CD4-positive, alpha-beta memory T cell (primary cell): Measurements from ENCODE around the gene QSOX1. TPM values are rescaled to one million over a fixed set of nuclear protein-coding genes. Genes with fewer than 3 reads are reported as not detected.
A peak's percentile ranks its signal among the peaks of the same experiment; 100 is the strongest.

Experiments
- CTCF ChIA-PET: fragments of 350-600 bp; sonication (Branson Sonifier 250); formaldehyde crosslinking; loops from one replicate; lab custom pipeline; 2021; ENCODE audit warnings: inconsistent platforms; ENCODE audit not compliant: partially characterized antibody; lab: Charles Lee
- POLR2A ChIA-PET: fragments of 350-600 bp; sonication (Branson Sonifier 250); formaldehyde crosslinking; loops from one replicate; lab custom pipeline; 2021; ENCODE audit not compliant: partially characterized antibody; lab: Charles Lee
- DNase-seq, 5 donors: peaks; one replicate each; pipeline versions ENCODE4 v3.0.0 to v3.0.0-alpha.2; 2020 to 2022; ENCODE audit warnings: mixed read lengths in 1 of 5
- H3K27ac ChIP-seq: one replicate; pipeline ENCODE4 v1.7.0; 2013; ENCODE audit warnings: low read depth, low read length
- H3K27me3 ChIP-seq: 2 replicates; pipeline ENCODE4 v1.7.0; 2013; ENCODE audit warnings: mild to moderate bottlenecking, low read length, moderate library complexity; ENCODE audit not compliant: insufficient read depth
- H3K36me3 ChIP-seq: 2 replicates; pipeline ENCODE4 v1.7.0; 2013; ENCODE audit warnings: mild to moderate bottlenecking, low read length, moderate library complexity; ENCODE audit not compliant: insufficient read depth
- H3K4me1 ChIP-seq: 2 replicates; pipeline ENCODE4 v1.7.0; 2013; ENCODE audit warnings: mild to moderate bottlenecking, low read length, moderate library complexity; ENCODE audit not compliant: insufficient read depth
- H3K4me3 ChIP-seq, 2 donors: one replicate each; pipeline ENCODE4 v1.7.0; 2013; ENCODE audit warnings: low read length in 2 of 2, mild to moderate bottlenecking in 1 of 2
- H3K9me3 ChIP-seq, 2 donors: one replicate each; pipeline ENCODE4 v1.7.0; 2013; ENCODE audit warnings: low read length in 2 of 2, control low read depth in 1 of 2; ENCODE audit not compliant: control insufficient read depth in 1 of 2
- H3K27ac Mint-ChIP-seq, 7 donors: one replicate each; pipeline ENCODE4 v1.8.0; 2020 to 2021; ENCODE audit warnings: mixed read lengths in 7 of 7, mild to moderate bottlenecking in 6 of 7, inconsistent platforms in 3 of 7, moderate library complexity in 3 of 7
- H3K27me3 Mint-ChIP-seq, 2 donors: one replicate each; pipeline ENCODE4 v1.8.0; 2020 to 2021; ENCODE audit warnings: mixed read lengths in 2 of 2
- H3K36me3 Mint-ChIP-seq, 2 donors: one replicate each; pipeline ENCODE4 v1.8.0; 2020 to 2021; ENCODE audit warnings: mixed read lengths in 2 of 2, inconsistent platforms in 1 of 2, mild to moderate bottlenecking in 1 of 2
- H3K4me1 Mint-ChIP-seq, 4 donors: one replicate each; pipeline ENCODE4 v1.8.0; 2020 to 2021; ENCODE audit warnings: mixed read lengths in 4 of 4, mild to moderate bottlenecking in 1 of 4
- H3K4me3 Mint-ChIP-seq, 8 donors: one replicate each; pipeline ENCODE4 v1.8.0; 2020 to 2021; ENCODE audit warnings: mixed read lengths in 8 of 8, mild to moderate bottlenecking in 7 of 8, moderate library complexity in 6 of 8, inconsistent platforms in 3 of 8
- H3K9me3 Mint-ChIP-seq, 8 donors: one replicate each; pipeline ENCODE4 v1.8.0; 2020 to 2021; ENCODE audit warnings: mixed read lengths in 8 of 8, mild to moderate bottlenecking in 5 of 8, inconsistent platforms in 3 of 8, moderate library complexity in 1 of 8
- intact Hi-C: fragments of 100-400 bp; cut with micrococcal nuclease; formaldehyde crosslinking; loops from one replicate; pipeline ENCODE4 v1.15.1; 2023
- polyA plus RNA-seq, 2 donors: library from polyadenylated mRNA; unstranded; fragments of 300-500 nt; fragmentation: Illumina TruSeq; gene quantifications; one replicate each; pipeline ENCODE4 v1.2.3, GENCODE V29; 2021
- total RNA-seq, 2 experiments: library from RNA; stranded (reverse); gene quantifications; one replicate each; pipeline ENCODE4 v1.2.3, GENCODE V29; 2021

QSOX1 gene
- total and polyA plus RNA-seq, 4 experiments from 2014 or later: 10.7 to 25.1 (median 17.7) TPM

GRCh38 chr1:180218806-180219765, 64.4 kb downstream of the QSOX1 start:
- POLR2A ChIA-PET: no interaction called here

DNA sequence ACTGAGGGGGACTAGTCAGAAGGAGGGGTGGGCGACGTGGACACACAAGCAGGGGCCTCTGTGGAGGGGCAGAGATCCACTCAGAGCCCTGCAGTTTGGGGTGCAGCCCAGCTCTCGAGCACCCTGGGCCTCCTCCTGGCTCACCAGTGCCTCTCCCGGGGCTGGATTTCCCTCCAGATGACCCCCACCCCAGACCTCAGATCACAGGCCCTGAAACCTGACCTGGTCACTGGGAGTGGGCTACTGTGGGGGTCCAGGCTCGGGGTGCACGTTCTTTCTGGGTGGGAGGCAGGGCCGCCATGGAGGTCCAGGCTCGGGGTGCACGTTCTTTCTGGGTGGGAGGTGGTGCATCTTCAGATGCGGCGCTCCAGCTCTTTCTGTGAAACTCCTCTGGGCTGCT, 65.1 kb downstream of the QSOX1 start:
- H3K27me3 Mint-ChIP-seq: peaks cover 17 to 24% of the 10 kb centered on the region in 2 donors
- CTCF ChIA-PET: no interaction called here

More at GRCh38 chr1:180218806-180219765, 64.4 kb downstream of the QSOX1 start:
- Mint-ChIP-seq H3K9me3 (no peaks in the 10 kb centered on the region), H3K27me3 (peaks cover 12 to 17% of the 10 kb centered on the region in 2 donors), H3K4me1 (peaks cover 0 to under 1% (median under 1%) of the 10 kb centered on the region in 4 donors), H3K36me3 (no peaks in the 10 kb centered on the region), H3K27ac (no peak overlapping the region), H3K4me3 (no peak overlapping the region)
- H3K27ac ChIP-seq: no peak overlapping the region
- H3K27me3 ChIP-seq: no peaks in the 10 kb centered on the region
- CTCF ChIA-PET: no interaction called here
- intact Hi-C loops: no loop called here
- DNase-seq: no peak
- no peaks in the 10 kb centered on the region for H3K36me3 ChIP-seq
- H3K4me3 ChIP-seq: no peak overlapping the region
- H3K9me3 ChIP-seq: no peaks in the 10 kb centered on the region
- no peaks in the 10 kb centered on the region for H3K4me1 ChIP-seq

DNA sequence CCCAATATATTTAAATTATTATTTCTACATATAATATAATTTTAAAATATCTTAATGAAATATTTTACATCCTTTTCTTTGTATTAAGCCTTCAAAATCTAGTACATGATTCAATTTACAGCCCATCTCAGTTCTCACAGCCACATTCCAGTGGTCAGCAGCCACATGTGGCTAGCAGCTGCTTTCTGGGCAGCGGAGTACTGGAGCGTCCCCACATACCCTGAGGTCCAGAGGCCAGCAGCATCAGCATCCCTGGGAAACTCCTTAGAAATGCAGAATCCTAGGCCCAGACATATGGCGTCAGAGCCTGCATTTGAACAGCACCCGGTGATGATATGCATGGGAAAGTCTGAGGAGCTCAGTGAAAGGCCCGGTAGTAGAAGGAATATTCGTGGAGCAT, 66.8 kb downstream of the QSOX1 start:
- H3K36me3 Mint-ChIP-seq: no peaks in the 10 kb centered on the region
- ChIA-PET CTCF (interaction anchor here (1.7 kb wide), 1 partner anchor 10 kb away, joined by 4 read pairs; no protein-coding TSS in a partner anchor), POLR2A (no interaction called here)
- intact Hi-C loops: no loop called here
- Histone ChIP-seq H3K9me3 (no peaks in the 10 kb centered on the region), H3K4me3 (no peak overlapping the region), H3K36me3 (no peaks in the 10 kb centered on the region), H3K27ac (no peak overlapping the region), H3K4me1 (no peaks in the 10 kb centered on the region), H3K27me3 (peaks cover 14% of the 10 kb centered on the region)
- no peak overlapping the region for H3K4me3 Mint-ChIP-seq
- no peak for DNase-seq
- peaks cover 28 to 31% of the 10 kb centered on the region in 2 donors for H3K27me3 Mint-ChIP-seq
- H3K9me3 Mint-ChIP-seq: no peaks in the 10 kb centered on the region
- peak overlapping the region in 1 of 7 donors; percentile 22 for H3K27ac Mint-ChIP-seq
- no peaks in the 10 kb centered on the region for H3K4me1 Mint-ChIP-seq

More for the DNA sequence above, 65.1 kb downstream of the QSOX1 start:
- POLR2A ChIA-PET: no interaction called here
- no peak overlapping the region for H3K27ac ChIP-seq
- Mint-ChIP-seq H3K36me3 (no peaks in the 10 kb centered on the region), H3K27ac (no peak overlapping the region), H3K9me3 (no peaks in the 10 kb centered on the region), H3K4me1 (no peaks in the 10 kb centered on the region), H3K4me3 (no peak overlapping the region)
- no peaks in the 10 kb centered on the region for H3K9me3 ChIP-seq
- no peak overlapping the region for H3K4me3 ChIP-seq
- intact Hi-C loops: no loop called here
- H3K27me3 ChIP-seq: peaks cover 5% of the 10 kb centered on the region
- DNase-seq: no peak
- no peaks in the 10 kb centered on the region for H3K4me1 ChIP-seq
- no peaks in the 10 kb centered on the region for H3K36me3 ChIP-seq

- intact Hi-C loops: no loop called here
- no peak overlapping the region for H3K27ac ChIP-seq
- H3K36me3 ChIP-seq: no peaks in the 10 kb centered on the region
- no peaks in the 10 kb centered on the region for H3K9me3 Mint-ChIP-seq
- no peak for DNase-seq
- H3K4me1 ChIP-seq: peaks cover 8% of the 10 kb centered on the region
- no peaks in the 10 kb centered on the region for H3K9me3 ChIP-seq
- ChIA-PET POLR2A (no interaction called here), CTCF (interaction anchor here (0.6 to 1.5 kb wide), 2 partner anchors 11 to 728 kb away, joined by 4 read pairs; no protein-coding TSS in a partner anchor)
- H3K27ac Mint-ChIP-seq: no peak overlapping the region
- H3K27me3 ChIP-seq: peaks cover 38% of the 10 kb centered on the region
- no peak overlapping the region for H3K4me3 Mint-ChIP-seq
- peaks cover 44 to 46% of the 10 kb centered on the region in 2 donors for H3K27me3 Mint-ChIP-seq
- no peaks in the 10 kb centered on the region for H3K36me3 Mint-ChIP-seq
- H3K4me3 ChIP-seq: no peak overlapping the region
- peaks cover 3 to 8% (median 5%) of the 10 kb centered on the region in 4 donors for H3K4me1 Mint-ChIP-seq
These were observed 70.2 kb downstream of the QSOX1 start for GRCh38 chr1:180224902-180225301.

DNA sequence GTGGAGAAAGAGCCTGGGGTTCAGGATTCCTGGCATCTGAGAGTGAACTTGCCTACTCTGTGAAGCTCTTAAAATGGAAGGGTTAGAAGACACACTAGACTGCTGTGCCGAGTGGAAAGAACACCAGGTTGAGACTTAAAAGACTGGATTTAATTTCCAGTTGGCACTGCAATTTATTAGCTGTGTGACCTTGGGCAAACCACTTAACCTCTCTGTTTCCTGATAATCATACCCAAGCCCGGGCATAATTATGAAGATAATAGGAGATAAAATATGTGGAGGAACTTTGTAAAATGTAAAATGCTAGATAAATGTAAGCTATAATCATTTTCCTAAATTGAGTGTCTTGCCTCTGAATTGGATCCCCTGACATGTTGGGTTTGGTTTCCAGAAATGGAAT, 70.7 kb downstream of the QSOX1 start:
- H3K4me1 Mint-ChIP-seq: peaks cover 3 to 8% (median 5%) of the 10 kb centered on the region in 4 donors
- no peaks in the 10 kb centered on the region for H3K9me3 Mint-ChIP-seq
- POLR2A ChIA-PET: no interaction called here
- CTCF ChIA-PET: interaction anchor here (0.6 kb wide), 1 partner anchor 728 kb away, joined by 4 read pairs; no protein-coding TSS in a partner anchor
- no peak overlapping the region for H3K27ac ChIP-seq
- H3K4me3 ChIP-seq: no peak overlapping the region
- H3K36me3 Mint-ChIP-seq: no peaks in the 10 kb centered on the region
- H3K27me3 Mint-ChIP-seq: peaks cover 44 to 46% of the 10 kb centered on the region in 2 donors
- no peak overlapping the region for H3K27ac Mint-ChIP-seq
- DNase-seq: no peak
- H3K36me3 ChIP-seq: no peaks in the 10 kb centered on the region
- H3K9me3 ChIP-seq: no peaks in the 10 kb centered on the region
- H3K4me3 Mint-ChIP-seq: no peak overlapping the region
- H3K27me3 ChIP-seq: peaks cover 40% of the 10 kb centered on the region
- H3K4me1 ChIP-seq: peaks cover 10% of the 10 kb centered on the region
- intact Hi-C loops: no loop called here

GRCh38 chr1:180227861-180228647, 73.4 kb downstream of the QSOX1 start:
- no peak overlapping the region for H3K27ac Mint-ChIP-seq
- H3K9me3 ChIP-seq: no peaks in the 10 kb centered on the region
- peak overlapping the region; percentile 66 to 79 (median 74) for H3K4me3 Mint-ChIP-seq
- ChIA-PET CTCF (no interaction called here), POLR2A (no interaction called here)
- no peaks in the 10 kb centered on the region for H3K36me3 Mint-ChIP-seq
- H3K9me3 Mint-ChIP-seq: peaks cover 0 to under 1% (median 0%) of the 10 kb centered on the region in 8 donors
- H3K27me3 ChIP-seq: peaks cover 64% of the 10 kb centered on the region
- H3K4me3 ChIP-seq: no peak overlapping the region
- no peak for DNase-seq
- H3K27me3 Mint-ChIP-seq: peaks cover 51 to 56% of the 10 kb centered on the region in 2 donors
- peaks cover 29% of the 10 kb centered on the region for H3K4me1 ChIP-seq
- H3K36me3 ChIP-seq: no peaks in the 10 kb centered on the region
- no peak overlapping the region for H3K27ac ChIP-seq
- intact Hi-C loops: no loop called here
- H3K4me1 Mint-ChIP-seq: peaks cover 9 to 25% (median 14%) of the 10 kb centered on the region in 4 donors
